ENCODE results near the gene BBS2.

DNA sequence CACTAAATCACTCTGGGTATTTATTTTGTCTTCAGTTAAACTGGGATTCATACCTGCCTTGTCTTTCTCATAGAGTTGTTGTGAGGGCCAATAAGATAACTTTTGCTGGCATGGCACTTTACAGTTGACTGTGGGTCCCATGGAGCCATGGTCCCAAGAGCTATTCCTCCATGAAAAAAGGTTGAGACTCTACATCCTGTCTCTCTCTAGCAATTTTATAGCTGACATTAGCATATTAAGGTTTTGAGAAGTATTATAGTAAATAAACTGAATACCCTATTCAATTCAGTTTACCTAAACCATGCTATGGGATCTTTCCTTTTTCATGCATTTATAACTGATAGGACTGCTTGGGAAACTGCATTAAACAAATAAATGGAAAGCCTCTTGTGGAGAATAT lies 51.0 kb downstream of the BBS2 start:
- TF ChIP-seq EZH2 (IDR thresholded peaks at IDR 0.05; ENCODE audit: low read depth), result no peak
- TF ChIP-seq, protein P1, sequence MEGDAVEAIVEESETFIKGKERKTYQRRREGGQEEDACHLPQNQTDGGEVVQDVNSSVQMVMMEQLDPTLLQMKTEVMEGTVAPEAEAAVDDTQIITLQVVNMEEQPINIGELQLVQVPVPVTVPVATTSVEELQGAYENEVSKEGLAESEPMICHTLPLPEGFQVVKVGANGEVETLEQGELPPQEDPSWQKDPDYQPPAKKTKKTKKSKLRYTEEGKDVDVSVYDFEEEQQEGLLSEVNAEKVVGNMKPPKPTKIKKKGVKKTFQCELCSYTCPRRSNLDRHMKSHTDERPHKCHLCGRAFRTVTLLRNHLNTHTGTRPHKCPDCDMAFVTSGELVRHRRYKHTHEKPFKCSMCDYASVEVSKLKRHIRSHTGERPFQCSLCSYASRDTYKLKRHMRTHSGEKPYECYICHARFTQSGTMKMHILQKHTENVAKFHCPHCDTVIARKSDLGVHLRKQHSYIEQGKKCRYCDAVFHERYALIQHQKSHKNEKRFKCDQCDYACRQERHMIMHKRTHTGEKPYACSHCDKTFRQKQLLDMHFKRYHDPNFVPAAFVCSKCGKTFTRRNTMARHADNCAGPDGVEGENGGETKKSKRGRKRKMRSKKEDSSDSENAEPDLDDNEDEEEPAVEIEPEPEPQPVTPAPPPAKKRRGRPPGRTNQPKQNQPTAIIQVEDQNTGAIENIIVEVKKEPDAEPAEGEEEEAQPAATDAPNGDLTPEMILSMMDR (conservative IDR thresholded peaks at IDR 0.05), result no peak
